ENCODE data around the gene THOC6. TPM values are rescaled to one million over a fixed set of nuclear protein-coding genes. Genes with fewer than 3 reads are reported as not detected.
"Not testable (repeated sequence)": the region's sequence is repeated elsewhere in the genome, so short reads cannot be mapped to it uniquely, and the experiment has no call there.

The THOC6 gene
- total and polyA plus RNA-seq, 12 donors, result 9.0 to 107 (median 18.7) TPM

DNA sequence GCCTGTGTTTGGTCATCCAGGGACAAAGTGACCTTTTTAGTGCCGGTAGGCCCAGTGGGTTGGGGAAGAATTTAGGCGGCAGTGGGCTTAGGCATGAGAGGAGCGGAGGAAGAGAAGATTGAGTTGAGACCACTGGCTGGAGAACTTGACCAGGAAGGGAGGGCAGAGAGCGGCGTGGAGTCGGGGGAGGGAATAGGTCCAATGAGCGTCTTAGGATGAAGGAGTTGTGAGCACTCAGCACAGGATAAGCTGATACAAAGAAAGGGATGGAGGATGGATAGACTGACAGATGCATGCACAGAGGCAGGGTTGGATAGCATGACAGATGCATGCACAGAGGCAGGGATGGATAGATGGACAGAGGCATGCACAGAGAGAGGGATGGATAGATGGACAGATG, 49.6 kb downstream of the THOC6 start:
- WGBS, 4 donors, result 72 to 84% (median 76%) methylated on average over 7 of the region's 7 CpGs

DNA sequence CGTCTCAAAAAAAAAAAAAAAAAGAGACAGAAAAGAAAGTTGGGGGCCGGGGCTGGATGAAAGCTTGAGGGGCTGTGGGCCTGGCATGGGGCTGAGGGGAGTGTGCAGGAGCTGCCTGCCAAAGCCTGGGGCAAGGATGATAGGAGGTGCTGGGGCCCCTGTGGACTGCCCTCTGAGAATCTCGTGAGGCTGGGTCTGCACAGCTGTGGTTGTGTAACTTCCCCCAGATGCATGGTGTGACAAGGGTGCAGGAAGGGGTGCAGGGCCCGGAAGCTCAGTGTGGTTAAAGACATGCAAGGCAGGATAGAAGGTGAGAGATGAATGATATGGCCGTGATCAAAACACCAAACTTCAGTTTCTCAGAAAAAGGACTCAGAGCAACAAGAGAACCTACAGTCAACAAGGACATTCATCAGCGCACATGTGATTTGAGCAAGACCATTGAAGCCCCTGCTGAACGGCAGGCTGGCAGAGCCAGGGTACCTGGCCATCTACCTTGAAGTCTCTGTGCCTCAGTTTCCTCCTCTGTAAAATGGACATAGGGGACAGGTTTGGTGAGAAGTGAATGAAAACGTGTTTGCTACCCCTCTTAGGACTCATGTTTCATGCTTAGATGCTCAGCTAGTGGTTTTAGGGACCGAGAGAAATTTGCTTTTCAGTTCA, 51.2 kb downstream of the THOC6 start:
- no peaks in the 10 kb centered on the region for H3K27me3 ChIP-seq
- H3K4me3 ChIP-seq, result no peak overlapping the region
- intact Hi-C loops (cut with DNase I), result loop anchor here in 1 of 2 donors (10.0 kb wide), 1 partner anchor 270 kb away; no protein-coding TSS in a partner anchor
- H3K4me1 ChIP-seq (replicated peaks in 1 of 2), result no peaks in the 10 kb centered on the region
- no peak for DNase-seq
- 43 to 60% (median 54%) methylated on average over 8 to 9 of the region's 9 CpGs for WGBS, 4 donors
- H3K9me3 ChIP-seq (replicated peaks in 1 of 3), result no peaks in the 10 kb centered on the region
- TF ChIP-seq, protein P1, sequence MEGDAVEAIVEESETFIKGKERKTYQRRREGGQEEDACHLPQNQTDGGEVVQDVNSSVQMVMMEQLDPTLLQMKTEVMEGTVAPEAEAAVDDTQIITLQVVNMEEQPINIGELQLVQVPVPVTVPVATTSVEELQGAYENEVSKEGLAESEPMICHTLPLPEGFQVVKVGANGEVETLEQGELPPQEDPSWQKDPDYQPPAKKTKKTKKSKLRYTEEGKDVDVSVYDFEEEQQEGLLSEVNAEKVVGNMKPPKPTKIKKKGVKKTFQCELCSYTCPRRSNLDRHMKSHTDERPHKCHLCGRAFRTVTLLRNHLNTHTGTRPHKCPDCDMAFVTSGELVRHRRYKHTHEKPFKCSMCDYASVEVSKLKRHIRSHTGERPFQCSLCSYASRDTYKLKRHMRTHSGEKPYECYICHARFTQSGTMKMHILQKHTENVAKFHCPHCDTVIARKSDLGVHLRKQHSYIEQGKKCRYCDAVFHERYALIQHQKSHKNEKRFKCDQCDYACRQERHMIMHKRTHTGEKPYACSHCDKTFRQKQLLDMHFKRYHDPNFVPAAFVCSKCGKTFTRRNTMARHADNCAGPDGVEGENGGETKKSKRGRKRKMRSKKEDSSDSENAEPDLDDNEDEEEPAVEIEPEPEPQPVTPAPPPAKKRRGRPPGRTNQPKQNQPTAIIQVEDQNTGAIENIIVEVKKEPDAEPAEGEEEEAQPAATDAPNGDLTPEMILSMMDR (IDR thresholded peaks at IDR 0.05), result no peak
- TF ChIP-seq POLR2A (IDR thresholded peaks at IDR 0.05), result no peak
- peak overlapping the region in 1 of 5 donors; percentile 40 for H3K27ac ChIP-seq
- H3K36me3 ChIP-seq (replicated peaks in 1 of 2), result no peaks in the 10 kb centered on the region

More for the DNA sequence above, 49.6 kb downstream of the THOC6 start:
- intact Hi-C loops (cut with DNase I), result loop anchor here in 1 of 2 donors (10.0 kb wide), 1 partner anchor 269 kb away; no protein-coding TSS in a partner anchor
- DNase-seq, result no peak
- Histone ChIP-seq H3K27ac (no peak overlapping the region), H3K4me1 (replicated peaks in 1 of 2) (no peaks in the 10 kb centered on the region), H3K9me3 (replicated peaks in 1 of 3) (no peaks in the 10 kb centered on the region), H3K27me3 (no peaks in the 10 kb centered on the region), H3K36me3 (replicated peaks in 1 of 2) (no peaks in the 10 kb centered on the region), H3K4me3 (no peak overlapping the region)
- TF ChIP-seq POLR2A (IDR thresholded peaks at IDR 0.05), result no peak
- TF ChIP-seq, protein P1 (IDR thresholded peaks at IDR 0.05), result no peak

DNA sequence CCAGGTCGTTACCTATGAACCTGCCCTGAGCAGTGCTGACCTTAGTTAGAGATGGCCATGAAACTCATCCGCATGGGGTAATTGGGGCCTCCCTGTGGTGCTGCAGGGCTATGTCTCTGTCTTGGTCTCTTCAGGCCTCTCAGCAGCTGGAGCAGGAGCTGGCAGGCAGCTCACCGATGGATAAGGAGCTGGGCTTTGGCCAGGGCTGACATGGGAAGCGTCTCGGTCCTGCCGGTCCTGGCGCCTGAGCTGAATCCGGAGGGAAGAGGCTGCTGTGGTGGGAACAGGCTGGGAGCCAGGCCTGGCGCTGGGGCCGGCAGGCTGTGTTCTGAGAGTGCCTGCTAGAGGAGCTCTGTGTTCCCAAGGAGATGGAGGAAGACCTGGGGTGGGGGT, 51.7 kb downstream of the THOC6 start:
- peak in 1 of 7 donors; percentile 56 for DNase-seq
- H3K36me3 ChIP-seq (replicated peaks in 1 of 2), result no peaks in the 10 kb centered on the region
- H3K27ac ChIP-seq, result peak overlapping the region in 1 of 5 donors; percentile 40
- H3K4me1 ChIP-seq (replicated peaks in 1 of 2), result no peaks in the 10 kb centered on the region
- no peak for TF ChIP-seq POLR2A (IDR thresholded peaks at IDR 0.05)
- TF ChIP-seq, protein P1 (IDR thresholded peaks at IDR 0.05), result no peak
- intact Hi-C loops (cut with DNase I), result loop anchor here in 1 of 2 donors (10.0 kb wide), 1 partner anchor 271 kb away; no protein-coding TSS in a partner anchor
- H3K4me3 ChIP-seq, result no peak overlapping the region
- H3K9me3 ChIP-seq (replicated peaks in 1 of 3), result no peaks in the 10 kb centered on the region
- WGBS, 4 donors, result 31 to 72% (median 61%) methylated on average over 2 to 10 of the region's 10 CpGs
- H3K27me3 ChIP-seq, result no peaks in the 10 kb centered on the region

DNA sequence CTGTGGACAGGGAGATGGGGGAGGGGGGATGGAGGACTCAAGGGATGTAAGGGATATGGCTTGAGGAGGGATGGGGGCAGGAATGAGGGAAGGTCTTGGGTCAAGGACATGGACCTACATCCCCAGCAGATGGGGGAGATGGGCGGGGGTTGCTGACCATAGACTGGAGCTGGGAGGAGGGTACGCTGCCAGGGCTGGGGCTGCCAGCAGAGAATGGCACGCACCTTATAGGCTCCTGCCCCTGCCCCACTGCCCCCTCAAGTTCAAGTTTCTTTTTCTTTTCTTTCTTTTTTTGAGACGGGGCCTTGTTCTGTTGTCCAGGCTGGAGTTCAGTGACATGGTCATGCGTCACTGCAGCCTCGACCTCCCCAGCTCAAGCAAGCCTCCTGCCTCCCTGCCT, 52.1 kb downstream of the THOC6 start:
- not testable (repeated sequence) for H3K36me3 ChIP-seq (replicated peaks in 1 of 2); H3K27me3 ChIP-seq; H3K27ac ChIP-seq; DNase-seq; H3K4me3 ChIP-seq; H3K9me3 ChIP-seq (replicated peaks in 1 of 3); H3K4me1 ChIP-seq (replicated peaks in 1 of 2)
- WGBS, 4 donors, result 84 to 89% (median 87%) methylated on average over 6 of the region's 6 CpGs
- intact Hi-C loops (cut with DNase I), result loop anchor here in 1 of 2 donors (10.0 kb wide), 1 partner anchor 271 kb away; no protein-coding TSS in a partner anchor
